Breast epithelium (tissue), 3 donors: ENCODE results near the gene ENOX1.

Source experiments
- POLR2AphosphoS5 ChIP-seq, 3 donors: sonication (generic); formaldehyde crosslinking; IDR thresholded peaks; one replicate each; pipeline ENCODE4 v1.6.1; 2017; ENCODE audit warnings: antibody characterized with exemption in 3 of 3
- TF ChIP-seq, protein P1 (sequence below), 3 donors: fragments of 450-650 bp; IDR thresholded peaks; one replicate each; pipeline ENCODE4 v1.5.1; 2016 to 2017; ENCODE audit warnings: antibody characterized with exemption in 3 of 3, mild to moderate bottlenecking in 3 of 3, moderate library complexity in 3 of 3

- TF ChIP-seq, protein P1, sequence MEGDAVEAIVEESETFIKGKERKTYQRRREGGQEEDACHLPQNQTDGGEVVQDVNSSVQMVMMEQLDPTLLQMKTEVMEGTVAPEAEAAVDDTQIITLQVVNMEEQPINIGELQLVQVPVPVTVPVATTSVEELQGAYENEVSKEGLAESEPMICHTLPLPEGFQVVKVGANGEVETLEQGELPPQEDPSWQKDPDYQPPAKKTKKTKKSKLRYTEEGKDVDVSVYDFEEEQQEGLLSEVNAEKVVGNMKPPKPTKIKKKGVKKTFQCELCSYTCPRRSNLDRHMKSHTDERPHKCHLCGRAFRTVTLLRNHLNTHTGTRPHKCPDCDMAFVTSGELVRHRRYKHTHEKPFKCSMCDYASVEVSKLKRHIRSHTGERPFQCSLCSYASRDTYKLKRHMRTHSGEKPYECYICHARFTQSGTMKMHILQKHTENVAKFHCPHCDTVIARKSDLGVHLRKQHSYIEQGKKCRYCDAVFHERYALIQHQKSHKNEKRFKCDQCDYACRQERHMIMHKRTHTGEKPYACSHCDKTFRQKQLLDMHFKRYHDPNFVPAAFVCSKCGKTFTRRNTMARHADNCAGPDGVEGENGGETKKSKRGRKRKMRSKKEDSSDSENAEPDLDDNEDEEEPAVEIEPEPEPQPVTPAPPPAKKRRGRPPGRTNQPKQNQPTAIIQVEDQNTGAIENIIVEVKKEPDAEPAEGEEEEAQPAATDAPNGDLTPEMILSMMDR (IDR thresholded peaks at IDR 0.05): no peak
- no peak for TF ChIP-seq POLR2AphosphoS5 (IDR thresholded peaks at IDR 0.05)
Measured at GRCh38 chr13:43657485-43657884, 129.3 kb downstream of the ENOX1 start.
